OCI-LY3 (cell line): Measurements from ENCODE around the gene GSG1L.

Experiments
- H2AFZ ChIP-seq: fragments of 200-600, 300-600 bp; shearing (Covaris generic); 2 replicates; pipeline ENCODE4 v1.6.0; 2014; ENCODE audit warnings: antibody characterized with exemption, low read depth, low read length
- H3K27ac ChIP-seq: fragments of 200-600, 300-600 bp; sonication (generic); 2 replicates; pipeline ENCODE4 v1.5.1; 2014; ENCODE audit warnings: mild to moderate bottlenecking, low read length, moderate library complexity, mixed read lengths
- H3K27me3 ChIP-seq: fragments of 200-600, 300-600 bp; sonication (generic); 2 replicates; pipeline ENCODE4 v1.6.1; 2014; ENCODE audit warnings: low read depth, low read length, mixed read lengths
- H3K36me3 ChIP-seq: fragments of 200-600, 300-600 bp; sonication (generic); replicated peaks from 2 replicates; pipeline ENCODE3; 2014; ENCODE audit warnings: low read depth, low read length, mixed read lengths
- H3K4me1 ChIP-seq: fragments of 300-600, 200-600 bp; sonication (generic); 2 replicates; pipeline ENCODE4 v1.6.1; 2014; ENCODE audit warnings: low read length, mixed read lengths
- H3K4me2 ChIP-seq: fragments of 200-600, 300-600 bp; sonication (generic); 2 replicates; pipeline ENCODE4 v1.6.1; 2014; ENCODE audit warnings: low read length, mixed read lengths
- H3K4me3 ChIP-seq: fragments of 300-600, 200-600 bp; sonication (generic); 2 replicates; pipeline ENCODE4 v1.5.1; 2014; ENCODE audit warnings: antibody characterized with exemption, mild to moderate bottlenecking, low read length, moderate library complexity
- H3K79me2 ChIP-seq: fragments of 300-600, 200-600 bp; shearing (Covaris generic); 2 replicates; pipeline ENCODE4 v1.6.1; 2014; ENCODE audit warnings: mild to moderate bottlenecking, low read length, mixed read lengths
- H3K9ac ChIP-seq: fragments of 300-600, 200-600 bp; shearing (Covaris generic); 2 replicates; pipeline ENCODE4 v1.6.0; 2014; ENCODE audit warnings: mild to moderate bottlenecking, low read length, moderate library complexity
- H3K9me3 ChIP-seq: fragments of 200-600, 300-600 bp; shearing (Covaris generic); 2 replicates; pipeline ENCODE4 v1.6.1; 2014; ENCODE audit warnings: low read length, mixed read lengths; ENCODE audit not compliant: insufficient read depth
- H4K20me1 ChIP-seq: fragments of 200-600, 300-600 bp; sonication (generic); 2 replicates; pipeline ENCODE4 v1.6.1; 2016; ENCODE audit warnings: low read length, mixed read lengths; ENCODE audit not compliant: insufficient read depth
- CTCF ChIP-seq: fragments of 200-600, 300-600 bp; sonication (generic); IDR thresholded peaks from 2 replicates; pipeline ENCODE4 v1.5.1; 2014; ENCODE audit warnings: antibody characterized with exemption, low read length, low read depth
- EZH2phosphoT487 ChIP-seq: fragments of 200-600 bp; shearing (Covaris generic); IDR thresholded peaks from 2 replicates; pipeline ENCODE4 v1.6.1; 2018; ENCODE audit warnings: antibody characterized with exemption, mixed run types, low read depth

GSG1L gene

GRCh38 chr16:28086186-28087139 is 22.9 kb upstream of the GSG1L start:
- Histone ChIP-seq H3K36me3 (peaks cover 5% of the 10 kb centered on the region), H3K79me2 (no peaks in the 10 kb centered on the region), H3K4me2 (no peak overlapping the region), H2AFZ (no peak overlapping the region), H3K27ac (no peak overlapping the region), H3K27me3 (no peaks in the 10 kb centered on the region), H3K4me1 (no peaks in the 10 kb centered on the region), H3K4me3 (no peak overlapping the region), H3K9ac (no peak overlapping the region), H4K20me1 (peaks cover 3% of the 10 kb centered on the region; the same call in 1 of the 2 replicates), H3K9me3 (no peaks in the 10 kb centered on the region)
- TF ChIP-seq CTCF (no peak), EZH2phosphoT487 (no peak)

- H3K4me2 ChIP-seq, result no peak overlapping the region
- H3K9ac ChIP-seq, result no peak overlapping the region
- H3K4me3 ChIP-seq, result no peak overlapping the region
- no peak overlapping the region for H3K27ac ChIP-seq
- H3K36me3 ChIP-seq, result no peaks in the 10 kb centered on the region
- no peaks in the 10 kb centered on the region for H3K4me1 ChIP-seq
- no peak overlapping the region for H2AFZ ChIP-seq
- TF ChIP-seq EZH2phosphoT487 (no peak), CTCF (no peak)
- H4K20me1 ChIP-seq, result peaks cover 3% of the 10 kb centered on the region; the same call in 1 of the 2 replicates
- H3K79me2 ChIP-seq, result no peaks in the 10 kb centered on the region
- no peaks in the 10 kb centered on the region for H3K9me3 ChIP-seq
- H3K27me3 ChIP-seq, result no peaks in the 10 kb centered on the region
Measured at GRCh38 chr16:28085389-28086171, 22.1 kb upstream of the GSG1L start.

GRCh38 chr16:28084209-28084608 is 20.7 kb upstream of the GSG1L start:
- no peak overlapping the region for H3K9ac ChIP-seq
- H3K4me1 ChIP-seq, result no peaks in the 10 kb centered on the region
- peaks cover 3% of the 10 kb centered on the region; the same call in 1 of the 2 replicates for H4K20me1 ChIP-seq

More at GRCh38 chr16:28084209-28084608, 20.7 kb upstream of the GSG1L start:
- TF ChIP-seq EZH2phosphoT487 (no peak), CTCF (no peak)
- Histone ChIP-seq H3K9me3 (no peaks in the 10 kb centered on the region), H2AFZ (no peak overlapping the region), H3K4me3 (no peak overlapping the region), H3K27me3 (no peaks in the 10 kb centered on the region), H3K36me3 (no peaks in the 10 kb centered on the region), H3K27ac (no peak overlapping the region), H3K79me2 (no peaks in the 10 kb centered on the region), H3K4me2 (no peak overlapping the region)
